ENCODE measurements around the gene OR51B2. TPM values are rescaled to one million over a fixed set of nuclear protein-coding genes. Genes with fewer than 3 reads are reported as not detected.
"Not testable (repeated sequence)": the region's sequence is repeated elsewhere in the genome, so short reads cannot be mapped to it uniquely, and the experiment has no call there.

The OR51B2 gene
- total RNA-seq, 1 experiment from 2014 or later = not detected

DNA sequence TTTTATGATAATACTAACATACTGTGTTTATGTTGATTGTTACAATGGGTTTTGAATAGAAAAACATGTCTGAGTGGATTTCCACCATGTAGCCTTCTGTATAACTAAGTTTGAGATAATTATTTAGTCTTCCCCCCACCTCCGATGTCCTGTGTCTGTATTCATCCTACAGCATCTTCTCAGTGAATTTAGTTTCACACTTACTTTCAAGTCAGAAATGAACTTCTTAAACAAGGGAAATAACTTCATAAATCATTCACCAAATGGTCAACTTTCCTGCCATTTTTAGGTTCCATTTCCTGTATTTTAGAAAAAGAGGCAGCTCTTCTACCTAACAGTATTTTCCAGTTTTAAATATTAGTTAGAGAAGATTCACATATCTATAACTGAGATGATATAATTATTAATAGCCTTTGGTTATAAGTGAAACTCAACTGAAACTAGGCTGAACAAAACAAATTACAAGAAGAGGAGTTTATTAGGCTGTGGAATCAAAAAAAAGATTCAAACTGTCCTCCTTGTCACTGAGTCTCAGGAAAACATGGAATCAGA, 15.8 kb upstream of the OR51B2 start:
- Histone ChIP-seq H3T11ph (ENCODE audit: low read length) (no peak overlapping the region), H3K27ac (ENCODE audit: insufficient read length, low read depth, low read length) (no peak overlapping the region), H4K91ac (ENCODE audit: insufficient read length, low read depth, low read length) (no peak overlapping the region), H3K14ac (ENCODE audit: insufficient read depth, low read length) (no peak overlapping the region), H2BK5ac (ENCODE audit: insufficient read length, low read length) (no peak overlapping the region), H3K18ac (ENCODE audit: insufficient read length, low read depth, low read length) (no peak overlapping the region), H4K20me1 (ENCODE audit: control insufficient read depth, insufficient read depth, insufficient read length) (no peaks in the 10 kb centered on the region), H3K79me2 (ENCODE audit: insufficient read depth, low read length) (no peaks in the 10 kb centered on the region), H2BK12ac (ENCODE audit: insufficient read length, low read depth, low read length) (no peak overlapping the region), H4K5ac (ENCODE audit: insufficient read length, low read depth, low read length) (no peak overlapping the region), H4K8ac (replicated peaks; ENCODE audit: insufficient read length, low read depth, low read length) (no peak overlapping the region), H3K23me2 (ENCODE audit: insufficient read length, low read depth, low read length, poor library complexity, severe bottlenecking) (no peaks in the 10 kb centered on the region), H3K23ac (ENCODE audit: insufficient read length, low read depth, low read length) (no peak overlapping the region), H2AFZ (ENCODE audit: low read length) (no peak overlapping the region), H2AK5ac (ENCODE audit: insufficient read length, low read length) (no peak overlapping the region), H3K4ac (ENCODE audit: low read depth, low read length) (no peak overlapping the region), H3K27me3 (ENCODE audit: insufficient read depth, low read length) (no peaks in the 10 kb centered on the region), H3K79me1 (ENCODE audit: insufficient read depth, low read depth, low read length, poor library complexity, severe bottlenecking) (no peaks in the 10 kb centered on the region), H2BK120ac (ENCODE audit: low read depth, low read length, poor library complexity, severe bottlenecking) (no peak overlapping the region), H3K9ac (ENCODE audit: extremely low read depth, insufficient read length, low read length) (no peak overlapping the region), H3K56ac (ENCODE audit: insufficient read length, low read depth, low read length) (no peak overlapping the region), H3K4me2 (ENCODE audit: insufficient read depth, insufficient read length, low read length) (no peak overlapping the region), H2BK15ac (ENCODE audit: low read depth, low read length) (no peak overlapping the region), H2BK20ac (ENCODE audit: low read depth, low read length, poor library complexity, severe bottlenecking) (no peak overlapping the region), H3K4me1 (ENCODE audit: insufficient read depth, low read length) (no peaks in the 10 kb centered on the region), H3K9me3 (ENCODE audit: control insufficient read depth, low read depth, low read length) (no peaks in the 10 kb centered on the region)
- TF ChIP-seq, protein P1, sequence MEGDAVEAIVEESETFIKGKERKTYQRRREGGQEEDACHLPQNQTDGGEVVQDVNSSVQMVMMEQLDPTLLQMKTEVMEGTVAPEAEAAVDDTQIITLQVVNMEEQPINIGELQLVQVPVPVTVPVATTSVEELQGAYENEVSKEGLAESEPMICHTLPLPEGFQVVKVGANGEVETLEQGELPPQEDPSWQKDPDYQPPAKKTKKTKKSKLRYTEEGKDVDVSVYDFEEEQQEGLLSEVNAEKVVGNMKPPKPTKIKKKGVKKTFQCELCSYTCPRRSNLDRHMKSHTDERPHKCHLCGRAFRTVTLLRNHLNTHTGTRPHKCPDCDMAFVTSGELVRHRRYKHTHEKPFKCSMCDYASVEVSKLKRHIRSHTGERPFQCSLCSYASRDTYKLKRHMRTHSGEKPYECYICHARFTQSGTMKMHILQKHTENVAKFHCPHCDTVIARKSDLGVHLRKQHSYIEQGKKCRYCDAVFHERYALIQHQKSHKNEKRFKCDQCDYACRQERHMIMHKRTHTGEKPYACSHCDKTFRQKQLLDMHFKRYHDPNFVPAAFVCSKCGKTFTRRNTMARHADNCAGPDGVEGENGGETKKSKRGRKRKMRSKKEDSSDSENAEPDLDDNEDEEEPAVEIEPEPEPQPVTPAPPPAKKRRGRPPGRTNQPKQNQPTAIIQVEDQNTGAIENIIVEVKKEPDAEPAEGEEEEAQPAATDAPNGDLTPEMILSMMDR (conservative IDR thresholded peaks at IDR 0.05) = no peak
- no peak overlapping the region for H3K4me3 Mint-ChIP-seq
- no peaks in the 10 kb centered on the region for H3K36me3 Mint-ChIP-seq (ENCODE audit: insufficient read depth in 1 of 3, low read depth in 3 of 3)
- WGBS (ENCODE audit: extremely low coverage, insufficient read length, low lambda C conversion rate) = no CpG with 5 or more reads among the region's 1 CpG
- H3K27ac Mint-ChIP-seq = no peak overlapping the region
- DNase-seq = no peak
- H3K27me3 Mint-ChIP-seq (ENCODE audit: low read depth) = no peaks in the 10 kb centered on the region
- H3K4me1 Mint-ChIP-seq = 0 out of 4 replicates have a peak, but pooled peaks cover 0 to 3% of the 10 kb centered on the region in 2 experiments
- no peaks in the 10 kb centered on the region for H3K9me3 Mint-ChIP-seq

DNA sequence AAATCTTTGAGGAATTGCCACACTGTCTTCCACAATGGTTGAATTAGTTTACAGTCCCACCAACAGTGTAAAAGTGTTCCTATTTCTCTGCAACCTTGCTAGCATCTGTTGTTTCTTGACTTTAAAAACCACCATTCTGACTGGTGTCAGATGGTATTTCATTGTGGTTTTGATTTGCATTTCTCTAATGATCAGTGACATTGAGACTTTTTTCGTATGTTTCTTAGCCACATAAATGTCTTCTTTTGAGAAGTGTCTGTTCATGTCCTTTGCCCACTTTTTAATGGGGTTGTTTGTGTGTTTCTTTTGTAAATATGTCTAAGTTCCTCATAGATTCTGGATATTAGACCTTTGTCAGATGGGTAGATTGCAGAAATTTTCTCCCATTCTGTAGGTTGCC, 13.2 kb upstream of the OR51B2 start:
- not testable (repeated sequence) for H3T11ph ChIP-seq (ENCODE audit: low read length); H3K56ac ChIP-seq (ENCODE audit: insufficient read length, low read depth, low read length); H3K9me3 Mint-ChIP-seq; H3K27ac Mint-ChIP-seq; H2BK120ac ChIP-seq (ENCODE audit: low read depth, low read length, poor library complexity, severe bottlenecking); H4K20me1 ChIP-seq (ENCODE audit: control insufficient read depth, insufficient read depth, insufficient read length); H2AK5ac ChIP-seq (ENCODE audit: insufficient read length, low read length); H2BK5ac ChIP-seq (ENCODE audit: insufficient read length, low read length); H3K36me3 Mint-ChIP-seq (ENCODE audit: insufficient read depth in 1 of 3, low read depth in 3 of 3); H3K4me3 Mint-ChIP-seq; H2BK15ac ChIP-seq (ENCODE audit: low read depth, low read length); H3K4me1 ChIP-seq (ENCODE audit: insufficient read depth, low read length); H3K18ac ChIP-seq (ENCODE audit: insufficient read length, low read depth, low read length); H3K4me1 Mint-ChIP-seq; H3K14ac ChIP-seq (ENCODE audit: insufficient read depth, low read length); H3K4me2 ChIP-seq (ENCODE audit: insufficient read depth, insufficient read length, low read length); H3K9me3 ChIP-seq (ENCODE audit: control insufficient read depth, low read depth, low read length); H3K79me2 ChIP-seq (ENCODE audit: insufficient read depth, low read length); H4K8ac ChIP-seq (replicated peaks; ENCODE audit: insufficient read length, low read depth, low read length); H4K5ac ChIP-seq (ENCODE audit: insufficient read length, low read depth, low read length); H2BK12ac ChIP-seq (ENCODE audit: insufficient read length, low read depth, low read length); H2BK20ac ChIP-seq (ENCODE audit: low read depth, low read length, poor library complexity, severe bottlenecking); H4K91ac ChIP-seq (ENCODE audit: insufficient read length, low read depth, low read length); H2AFZ ChIP-seq (ENCODE audit: low read length); H3K9ac ChIP-seq (ENCODE audit: extremely low read depth, insufficient read length, low read length); H3K27ac ChIP-seq (ENCODE audit: insufficient read length, low read depth, low read length); DNase-seq; H3K79me1 ChIP-seq (ENCODE audit: insufficient read depth, low read depth, low read length, poor library complexity, severe bottlenecking); H3K27me3 Mint-ChIP-seq (ENCODE audit: low read depth); H3K27me3 ChIP-seq (ENCODE audit: insufficient read depth, low read length); H3K23ac ChIP-seq (ENCODE audit: insufficient read length, low read depth, low read length); H3K4ac ChIP-seq (ENCODE audit: low read depth, low read length); H3K23me2 ChIP-seq (ENCODE audit: insufficient read length, low read depth, low read length, poor library complexity, severe bottlenecking)
- no CpG with 5 or more reads among the region's 1 CpG for WGBS (ENCODE audit: extremely low coverage, insufficient read length, low lambda C conversion rate)
